ENCODE data around the gene DHCR24.
A peak's percentile ranks its signal among the peaks of the same experiment; 100 is the strongest.

The DHCR24 gene

DNA sequence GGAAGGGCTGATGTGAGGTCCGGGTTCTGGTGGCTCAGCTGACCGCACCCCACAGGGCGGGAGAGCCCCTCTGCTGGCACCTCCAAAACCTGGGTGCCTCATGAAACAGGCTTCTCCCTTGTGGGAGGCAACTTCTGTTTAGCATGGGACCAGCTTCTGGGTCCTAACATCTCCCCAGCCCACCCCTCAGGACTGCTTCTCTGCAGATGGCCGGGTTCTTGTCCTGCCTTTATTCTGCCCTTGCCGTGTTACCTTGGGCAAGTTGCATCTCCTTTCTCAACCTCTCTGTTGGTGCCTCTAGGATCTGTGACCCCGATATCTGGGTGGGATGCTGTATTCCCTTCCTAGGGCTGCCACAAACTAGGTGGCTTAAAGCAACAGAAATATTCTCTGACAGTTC, 70.9 kb downstream of the DHCR24 start:
- no peak for DNase-seq (ENCODE audit: low read depth in 2 of 2)

DNA sequence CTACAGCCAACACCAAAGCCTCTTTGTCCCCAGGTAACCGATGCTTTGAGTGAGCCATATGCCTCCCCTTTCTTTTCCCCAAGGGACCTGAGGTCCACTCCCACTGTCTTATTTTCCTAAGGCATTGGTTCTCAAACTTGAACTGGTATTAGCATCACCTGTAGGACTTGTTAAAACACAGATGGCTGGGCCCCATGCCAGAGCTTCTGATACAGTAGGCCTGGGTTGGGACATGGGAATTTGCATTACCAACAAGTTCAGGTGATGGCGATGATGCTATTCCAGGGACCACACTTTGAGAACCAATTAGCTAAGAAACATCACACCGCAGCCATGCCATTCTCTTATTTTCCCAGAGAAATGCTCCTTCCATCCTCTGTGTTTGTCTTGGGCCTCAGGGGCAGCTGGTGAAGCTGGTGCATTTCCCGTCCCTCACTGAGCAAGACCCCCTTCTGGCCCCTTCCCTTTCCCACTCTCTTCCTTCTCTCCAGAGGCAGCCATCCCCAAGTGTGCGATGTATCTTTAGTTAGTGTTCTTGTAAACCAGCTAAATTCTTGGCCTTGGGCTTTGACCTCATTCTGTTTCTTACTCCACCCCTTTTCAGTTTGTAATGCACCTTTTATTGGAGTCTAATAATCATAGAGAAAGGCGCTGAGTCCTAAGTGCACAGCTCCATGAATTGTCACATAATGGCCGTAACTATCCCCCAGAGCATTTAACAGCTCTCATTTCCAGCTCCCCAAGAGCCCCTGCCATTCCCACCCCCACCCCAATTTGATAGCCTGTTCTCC, 71.7 kb downstream of the DHCR24 start:
- DNase-seq (ENCODE audit: low read depth in 2 of 2): no peak

DNA sequence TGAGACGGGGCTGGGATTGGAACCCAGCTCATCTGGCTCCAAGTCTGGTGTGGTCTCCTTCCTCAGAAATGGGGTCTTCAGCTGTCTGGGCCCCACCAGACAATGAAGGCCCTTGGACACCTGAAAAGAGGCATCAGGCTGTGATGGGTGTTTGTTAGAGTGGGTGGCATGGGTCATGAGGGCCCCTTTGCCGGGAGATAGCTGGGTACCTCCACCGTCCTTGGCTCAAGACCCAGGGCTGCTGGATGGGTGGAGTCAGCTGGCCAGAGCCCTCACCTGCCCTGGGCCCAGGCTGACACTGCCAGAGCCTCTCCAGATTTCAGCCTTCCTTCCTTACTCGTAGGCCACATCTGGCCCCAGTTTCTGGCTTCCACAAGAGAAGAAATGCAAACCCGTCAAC, 72.4 kb downstream of the DHCR24 start:
- no peak for DNase-seq (ENCODE audit: low read depth in 2 of 2)

DNA sequence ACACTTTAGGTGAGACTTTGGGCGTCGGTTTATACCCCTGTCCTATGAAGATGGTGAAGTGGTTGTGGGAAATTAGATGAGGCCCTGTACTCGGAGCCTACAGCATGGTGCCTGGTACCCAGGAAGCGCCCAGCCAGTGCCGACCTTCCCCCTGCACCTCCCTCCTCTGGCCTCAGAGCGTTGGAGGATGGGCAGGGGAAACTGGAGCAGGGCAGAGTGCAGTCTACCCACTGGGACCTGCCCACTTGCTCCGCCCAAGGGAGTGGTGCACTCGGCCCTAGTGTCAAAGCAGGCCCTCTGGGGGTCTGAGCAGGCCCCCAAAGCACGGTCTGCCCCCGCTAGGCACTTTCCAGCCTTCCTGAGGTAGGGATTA, 72.9 kb downstream of the DHCR24 start:
- DNase-seq (ENCODE audit: low read depth in 2 of 2): no peak

DNA sequence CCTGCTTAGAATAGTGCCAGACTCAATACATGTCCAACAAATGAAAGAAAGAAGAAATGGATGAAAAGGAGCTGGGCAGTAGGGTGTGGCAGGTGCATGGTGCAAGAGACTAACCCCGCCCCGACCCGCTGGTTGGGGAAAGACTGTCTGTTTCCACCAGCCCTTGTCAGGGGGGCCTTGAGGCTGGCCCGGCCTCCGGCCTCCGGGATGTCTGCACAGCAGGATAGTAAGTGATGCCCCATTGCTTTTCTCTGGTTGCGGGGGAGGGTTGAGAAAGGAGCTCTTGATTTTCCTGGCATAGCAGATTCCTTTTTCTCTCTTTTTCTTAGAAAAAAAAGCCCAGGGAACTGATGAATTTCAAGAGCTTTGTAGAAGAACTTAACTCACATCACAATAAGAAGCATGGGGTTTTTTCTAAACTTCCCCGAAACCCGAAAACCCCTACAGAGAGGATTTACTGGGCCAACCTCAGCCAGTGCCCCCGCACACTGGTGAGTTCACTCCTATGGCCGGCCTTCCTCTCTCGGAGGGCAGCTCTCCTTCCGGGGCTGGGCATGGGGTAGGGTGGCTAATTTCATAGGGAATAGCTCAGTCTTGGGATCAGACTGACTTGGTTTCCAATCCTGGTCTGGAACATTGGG, 73.4 kb downstream of the DHCR24 start:
- no peak for DNase-seq (ENCODE audit: low read depth in 2 of 2)

DNA sequence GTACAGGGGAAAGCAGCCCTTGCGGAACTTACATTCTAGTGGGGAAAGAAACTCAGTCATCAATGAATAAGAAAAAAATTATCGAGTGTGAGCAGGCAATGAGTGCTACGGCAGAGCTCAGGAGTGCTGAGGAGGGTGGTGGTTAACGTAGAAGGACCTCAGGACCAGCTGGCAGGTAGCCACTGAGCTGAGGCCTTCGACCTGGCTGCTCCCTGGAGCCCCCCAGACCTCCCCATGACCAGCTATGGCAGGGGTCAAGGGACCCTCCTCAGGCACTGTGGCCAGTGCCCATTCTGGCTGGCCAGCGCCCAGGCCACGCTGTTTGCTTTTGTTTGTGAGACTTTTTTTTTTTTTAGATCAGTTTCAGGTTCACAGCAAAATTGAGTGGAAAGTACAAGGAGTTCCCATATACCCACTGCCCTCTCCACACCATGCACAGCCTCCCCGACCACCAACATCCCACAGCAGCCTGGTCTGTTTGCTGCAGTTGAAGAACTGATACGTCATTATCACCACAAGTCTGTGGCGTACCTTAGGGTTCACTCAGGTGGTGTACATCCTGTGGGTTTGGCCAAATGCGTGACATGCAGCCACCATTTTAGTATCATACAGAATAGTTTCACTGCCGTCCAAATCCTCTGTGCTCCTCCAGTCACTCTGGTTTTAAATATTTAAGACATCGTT, 74.1 kb downstream of the DHCR24 start:
- DNase-seq (ENCODE audit: low read depth in 2 of 2): no peak

DNA sequence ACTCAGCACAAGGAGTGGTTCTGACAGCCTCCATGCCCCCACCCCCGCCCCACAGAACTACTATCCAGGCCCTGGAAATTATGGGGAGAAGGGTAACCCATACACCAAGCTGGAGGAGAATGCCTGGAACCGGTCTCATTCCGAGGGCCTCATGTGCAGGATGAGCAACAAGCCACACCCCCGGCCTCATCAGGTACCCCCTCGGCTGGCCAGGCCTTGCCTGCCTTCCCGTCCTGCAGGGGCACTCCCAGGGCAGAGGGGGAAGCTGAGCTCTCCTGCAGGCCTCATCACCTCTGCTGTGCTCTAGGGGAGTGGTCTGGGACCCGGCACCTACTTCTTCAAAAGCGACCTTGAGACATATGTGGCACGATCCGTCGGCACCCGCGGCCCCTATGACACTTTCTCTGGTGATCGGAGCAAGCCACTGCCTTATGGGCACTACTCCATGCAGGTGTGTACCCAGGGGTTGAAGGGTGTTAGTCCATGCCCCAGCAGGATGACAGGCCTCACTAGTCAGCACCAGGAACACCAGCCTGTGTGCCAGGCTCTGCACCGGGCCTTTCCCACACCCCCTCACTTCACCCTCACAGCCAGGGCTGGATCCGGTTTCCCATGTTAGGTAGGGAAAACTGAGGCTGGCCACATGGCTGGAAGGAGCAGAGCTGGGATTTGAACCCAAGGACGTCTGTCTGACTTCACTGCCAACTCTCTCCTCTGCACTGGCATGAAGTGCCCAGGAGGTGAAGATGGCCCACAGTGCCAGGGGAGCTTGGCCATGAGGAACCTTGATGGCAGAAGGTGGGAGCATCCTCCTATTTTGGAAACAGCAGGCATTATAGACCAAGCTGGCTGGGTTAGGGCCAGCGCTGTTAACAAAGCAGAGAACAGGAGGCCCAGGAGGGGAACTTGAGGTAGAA, 75.0 kb downstream of the DHCR24 start:
- no peak for DNase-seq (ENCODE audit: low read depth in 2 of 2)

DNA sequence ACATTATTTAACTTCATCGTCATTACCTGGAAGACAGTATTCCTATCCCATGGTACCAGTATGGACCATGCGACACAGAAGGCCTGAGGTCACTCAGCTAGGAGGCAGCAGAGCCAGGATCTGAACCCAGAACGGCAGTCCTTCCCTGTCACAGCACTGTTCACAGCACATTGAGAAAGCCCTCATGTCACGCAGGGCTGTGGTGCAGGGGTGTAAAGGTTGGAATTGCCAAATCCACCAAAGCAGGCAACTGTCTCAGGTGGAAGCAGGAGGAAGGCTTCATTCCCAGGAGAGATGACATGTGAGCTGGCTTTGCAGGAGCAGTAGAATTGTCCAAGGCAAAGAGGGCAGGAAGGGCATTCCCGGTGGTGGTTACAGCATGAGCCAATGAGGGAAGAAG, 75.9 kb downstream of the DHCR24 start:
- no peak for DNase-seq (ENCODE audit: low read depth in 2 of 2)

DNA sequence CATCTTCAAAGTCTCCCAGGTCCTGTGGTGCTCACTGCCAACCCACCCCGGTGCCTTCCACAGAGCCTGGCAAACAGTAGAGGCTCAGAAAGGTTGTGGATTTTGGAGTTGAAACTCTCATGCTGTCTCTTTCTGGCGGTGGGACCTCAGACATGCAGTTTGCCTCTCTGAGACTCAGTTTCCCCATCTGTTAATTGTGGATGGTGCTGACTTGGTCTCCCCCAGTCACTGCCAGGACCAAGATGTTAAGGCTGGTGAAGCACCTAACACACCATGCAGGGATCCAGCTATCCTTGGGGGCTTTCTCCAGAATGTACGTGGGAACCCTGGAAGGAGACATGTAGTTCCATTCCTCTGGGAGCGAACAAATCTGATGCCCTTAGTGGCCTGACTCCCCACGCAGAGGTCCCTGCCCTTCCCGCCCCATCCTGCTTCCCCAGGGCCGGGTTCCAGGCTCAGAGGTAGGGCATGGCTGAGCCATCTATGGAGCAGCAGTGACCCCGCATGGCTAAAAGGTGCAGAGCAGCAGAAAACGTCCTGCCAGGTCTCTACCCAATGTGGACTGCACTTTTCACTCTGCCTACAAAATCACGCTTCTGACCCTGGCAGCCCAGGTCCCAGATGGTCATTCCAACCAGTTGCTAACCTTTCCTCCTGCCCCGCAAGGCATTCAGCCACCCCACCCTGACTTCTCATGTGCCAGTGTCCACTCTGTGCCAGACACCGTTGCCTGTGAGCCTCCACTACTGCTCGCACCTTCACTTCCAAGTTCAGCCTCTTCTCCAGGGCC, 76.6 kb downstream of the DHCR24 start:
- DNase-seq (ENCODE audit: low read depth in 2 of 2): peak in 1 of 2 donors; percentile 41

DNA sequence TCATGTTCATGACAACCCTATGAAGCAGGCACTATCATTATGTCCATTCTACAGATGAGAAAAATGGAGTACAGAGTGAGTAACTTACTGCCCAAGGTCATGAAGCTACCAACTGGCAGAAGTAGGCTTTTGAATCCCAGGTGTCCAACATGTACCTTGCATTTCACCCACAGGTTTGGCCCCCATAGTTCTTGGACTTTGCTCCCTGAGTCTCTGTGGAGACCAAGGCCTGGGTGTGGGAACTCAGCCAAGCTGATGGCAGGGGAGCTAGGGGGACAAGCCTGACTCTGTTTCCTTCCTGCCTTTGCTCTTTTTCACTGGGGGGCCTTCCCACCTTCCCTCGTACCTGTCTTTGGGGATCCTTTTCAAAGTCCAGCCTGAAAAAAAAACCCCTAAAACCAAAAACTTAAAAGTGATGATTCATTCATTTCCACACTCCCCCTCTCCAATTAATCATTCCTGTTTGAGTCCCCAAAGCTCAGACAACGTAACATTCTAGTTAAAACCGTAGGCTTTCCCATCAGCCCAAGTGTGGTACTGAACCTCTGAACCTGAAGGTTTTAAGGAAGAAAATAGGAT, 77.4 kb downstream of the DHCR24 start:
- no peak for DNase-seq (ENCODE audit: low read depth in 2 of 2)

DNA sequence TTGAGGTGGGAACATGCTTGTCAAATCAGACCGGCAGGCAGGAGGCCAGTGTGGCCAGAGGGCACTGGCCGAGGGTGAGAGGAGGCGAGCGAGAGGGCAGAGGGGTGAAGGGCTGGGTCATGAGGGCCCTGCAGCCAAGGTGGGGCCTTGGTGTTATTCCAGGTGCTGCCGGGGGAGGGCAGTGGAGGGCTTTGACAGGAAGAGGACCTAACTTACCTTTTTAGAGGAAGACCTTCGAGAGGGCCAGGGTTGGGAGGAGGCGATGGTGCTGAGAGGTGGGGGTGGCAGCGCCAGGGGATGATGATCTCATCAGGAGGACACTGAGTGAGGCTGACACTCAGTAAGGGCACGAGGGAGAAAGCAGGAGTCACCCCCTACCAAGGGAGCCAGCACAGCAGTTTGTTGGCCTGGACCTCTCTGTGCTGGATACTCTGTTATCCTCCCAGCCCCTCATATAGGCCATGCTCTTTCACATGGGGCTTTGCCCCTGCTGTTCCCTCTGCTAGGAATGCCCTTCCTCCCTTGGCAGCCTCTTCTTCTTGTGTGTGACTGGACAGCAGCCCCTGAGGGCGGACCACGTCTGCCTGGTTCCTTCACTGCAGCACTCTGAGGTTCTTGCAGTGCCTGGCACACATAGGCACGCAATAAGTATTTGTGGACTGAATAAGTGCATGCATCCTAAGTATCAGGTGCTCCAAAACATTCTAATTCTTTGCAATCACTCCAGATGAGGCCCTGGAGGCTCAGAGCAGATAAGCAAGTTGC, 78.4 kb downstream of the DHCR24 start:
- DNase-seq (ENCODE audit: low read depth in 2 of 2): no peak

DNA sequence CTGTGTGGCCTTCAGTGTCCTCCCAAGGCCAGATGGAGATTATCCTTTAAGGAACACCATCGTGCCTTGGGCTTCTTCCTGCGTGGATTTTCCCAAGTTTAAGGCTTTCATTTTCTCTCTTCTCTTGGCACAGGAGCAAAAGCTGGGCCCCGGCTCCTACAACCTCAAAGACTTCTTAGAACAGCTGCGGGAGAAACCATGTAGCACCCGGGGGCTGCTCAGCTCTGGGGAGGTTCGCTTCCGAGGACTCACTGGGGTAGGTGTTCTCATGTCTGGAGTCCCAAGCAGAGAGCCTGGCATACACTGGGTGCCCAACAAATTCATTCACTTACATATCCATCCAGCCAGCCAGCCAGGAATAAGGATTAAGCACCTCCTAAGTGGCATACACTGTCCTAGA, 79.2 kb downstream of the DHCR24 start:
- DNase-seq (ENCODE audit: low read depth in 2 of 2): no peak

DNA sequence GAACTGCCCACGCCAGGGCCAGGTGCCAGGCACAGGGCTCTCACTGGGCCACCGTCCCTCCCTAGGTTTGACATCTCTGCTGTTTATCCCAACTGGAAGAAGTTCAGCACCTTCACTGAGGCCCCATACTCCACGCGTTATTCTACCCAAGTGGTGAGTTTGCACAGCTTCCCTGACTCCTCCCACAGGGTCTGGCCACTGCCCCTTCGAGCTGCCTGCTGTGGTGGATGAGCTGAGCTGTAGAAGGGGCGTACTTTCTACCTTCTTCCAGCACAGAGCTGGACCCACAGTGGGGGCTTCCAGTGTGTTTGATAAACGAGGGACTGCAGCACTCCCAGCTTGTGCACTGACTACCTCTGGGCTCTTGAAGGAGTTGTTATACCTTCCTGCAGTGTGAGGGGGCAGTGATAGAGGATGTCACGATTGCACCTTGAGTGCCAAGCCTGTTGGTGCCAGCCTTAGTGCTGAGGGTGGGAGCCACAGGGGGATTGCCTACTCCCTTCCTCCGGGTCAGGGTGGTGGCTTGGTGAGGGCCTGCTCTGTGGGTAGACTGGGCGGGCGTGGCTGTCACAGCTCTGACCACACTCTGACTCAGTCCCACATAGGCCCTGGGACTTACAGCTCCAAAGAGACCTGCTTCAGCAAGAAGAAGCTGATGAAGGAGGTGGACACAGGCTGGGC, 79.9 kb downstream of the DHCR24 start:
- peak in 1 of 2 donors; percentile 30 for DNase-seq (ENCODE audit: low read depth in 2 of 2)

DNA sequence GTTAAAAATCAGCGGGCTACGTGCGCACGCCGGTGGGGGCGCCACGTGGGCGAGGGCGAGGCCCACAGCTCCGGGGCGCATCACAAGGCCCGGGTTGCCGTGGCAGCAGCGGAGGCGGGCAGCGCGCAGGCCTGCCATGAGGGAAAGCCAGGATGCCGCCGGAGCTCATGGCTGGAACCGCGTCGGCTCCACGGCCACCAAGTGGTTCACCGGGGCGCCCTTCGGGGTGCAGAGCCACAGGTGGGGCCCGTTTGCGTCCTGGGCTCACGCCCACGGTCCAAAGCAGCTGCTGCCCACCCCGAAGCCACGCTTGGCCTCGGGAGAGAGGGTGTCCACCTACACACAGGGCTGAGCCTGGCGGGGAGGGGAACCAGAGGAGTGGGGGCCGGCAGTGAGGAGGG, 81.0 kb downstream of the DHCR24 start:
- DNase-seq (ENCODE audit: low read depth in 2 of 2): no peak

DNA sequence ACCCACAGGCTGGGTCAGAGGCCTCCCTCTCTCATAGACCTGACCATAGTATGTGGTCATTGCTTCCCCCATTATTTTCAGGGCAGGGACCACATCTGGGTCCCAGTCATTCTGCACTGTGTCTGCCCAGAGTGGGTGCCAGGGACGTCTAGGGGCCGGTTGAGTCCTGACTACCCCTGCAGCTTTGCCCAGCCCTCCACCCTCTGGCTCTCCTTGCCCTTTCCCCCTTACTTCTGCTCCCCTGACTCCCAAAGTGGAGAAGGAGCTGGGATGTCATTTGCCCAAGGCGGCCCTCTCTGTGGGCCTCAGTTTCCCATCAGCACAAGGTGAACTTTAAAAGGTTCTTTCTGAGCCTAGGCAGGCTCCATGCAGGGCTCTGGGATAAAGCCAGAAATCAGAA, 81.5 kb downstream of the DHCR24 start:
- DNase-seq (ENCODE audit: low read depth in 2 of 2): no peak

DNA sequence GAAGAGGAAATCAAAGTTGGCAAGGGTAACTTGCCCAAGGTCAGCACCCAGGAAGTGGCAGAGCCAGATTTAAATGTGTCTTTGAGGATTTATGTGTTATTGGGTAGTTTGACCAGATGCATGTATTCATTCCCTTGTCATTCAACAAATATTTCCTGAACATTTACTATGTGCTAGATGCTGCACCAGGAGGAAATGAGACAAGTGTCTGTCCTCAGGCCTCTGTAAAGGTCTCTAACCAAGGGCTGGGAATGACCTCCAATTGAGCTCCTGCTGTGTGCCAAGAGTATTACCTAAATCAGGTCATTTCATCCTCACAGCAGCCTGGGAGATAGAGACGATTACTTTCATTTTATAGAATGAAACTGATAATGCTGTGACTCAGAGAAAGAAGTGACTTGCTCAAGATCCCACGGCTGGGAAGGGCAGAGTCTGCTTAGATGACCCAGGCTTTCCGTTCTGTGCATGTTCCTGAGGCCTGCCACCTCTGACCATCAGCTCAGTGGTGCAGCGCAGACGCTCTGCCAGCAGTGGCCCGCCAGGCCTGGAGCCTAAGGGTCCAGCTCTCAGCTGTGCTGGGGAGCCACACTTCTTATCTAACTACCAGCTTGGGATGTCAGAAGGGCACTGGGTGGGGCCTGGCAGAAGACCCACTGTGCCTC, 82.4 kb downstream of the DHCR24 start:
- DNase-seq (ENCODE audit: low read depth in 2 of 2): no peak

DNA sequence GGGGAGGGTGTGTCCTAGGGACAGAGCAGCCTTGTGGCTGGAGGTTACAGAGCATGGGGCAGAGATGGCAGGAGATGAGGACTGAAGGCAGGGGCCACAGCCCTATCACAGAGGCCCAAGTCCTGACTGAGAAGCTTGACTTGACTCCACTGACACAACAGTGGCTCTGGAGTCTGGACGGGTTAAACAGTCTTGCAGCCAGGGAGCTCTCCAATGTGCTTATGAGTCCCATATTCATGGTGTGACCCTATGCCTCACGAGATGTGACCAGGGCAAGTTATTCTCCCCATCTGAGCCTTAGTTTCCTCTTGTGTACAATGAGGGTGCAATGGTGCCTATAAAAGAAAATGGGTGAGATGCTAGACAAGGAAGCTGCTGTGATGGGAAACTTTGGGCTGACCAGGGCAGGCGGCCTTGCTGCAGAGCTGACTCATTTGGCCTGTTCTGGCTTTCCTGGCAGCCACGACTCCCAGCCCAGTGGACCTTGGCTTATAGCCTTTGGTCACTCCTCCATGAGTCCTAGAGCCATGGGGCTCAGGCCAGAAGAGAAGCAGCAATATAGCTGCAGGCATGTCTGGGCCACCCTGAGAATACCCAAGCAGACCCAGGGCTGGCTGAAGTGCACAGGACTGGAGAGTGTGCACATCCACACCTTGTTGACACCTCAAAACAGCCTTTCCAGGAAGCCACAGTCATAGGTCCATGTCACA, 83.1 kb downstream of the DHCR24 start:
- no peak for DNase-seq (ENCODE audit: low read depth in 2 of 2)
